WERI-Rb-1 (cell line): Measurements from ENCODE around the gene PHPT1.
A peak's percentile ranks its signal among the peaks of the same experiment; 100 is the strongest.

Experiments used
- DNase-seq: peaks from one replicate; pipeline ENCODE4 v3.0.0-alpha.2; 2020
- H3K27ac ChIP-seq: fragments of 250-450 bp; sonication (Bioruptor Pico); 2 replicates; pipeline ENCODE4 v1.5.1; 2020; ENCODE audit warnings: mild to moderate bottlenecking, moderate library complexity
- H3K27me3 ChIP-seq: fragments of 250-450 bp; sonication (Bioruptor Pico); 2 replicates; pipeline ENCODE4 v1.5.1; 2021; ENCODE audit warnings: mild to moderate bottlenecking, low read depth, moderate library complexity; ENCODE audit not compliant: insufficient read depth, severe bottlenecking
- H3K36me3 ChIP-seq: fragments of 250-450 bp; sonication (Bioruptor Pico); 2 replicates; pipeline ENCODE4 v1.5.1; 2020; ENCODE audit warnings: mild to moderate bottlenecking, moderate library complexity
- H3K4me3 ChIP-seq: 2 replicates; pipeline ENCODE4 v1.5.1; 2011; ENCODE audit warnings: low read depth, mild to moderate bottlenecking, control low read depth, low read length
- H3K9me3 ChIP-seq: fragments of 250-450 bp; sonication (Bioruptor Pico); 2 replicates; pipeline ENCODE4 v1.5.1; 2021; ENCODE audit warnings: mild to moderate bottlenecking, moderate library complexity; ENCODE audit not compliant: severe bottlenecking
- TF ChIP-seq, protein P1 (sequence below): IDR thresholded peaks from 2 replicates; pipeline ENCODE4 v1.5.1; 2011; ENCODE audit warnings: low read depth, mild to moderate bottlenecking, control low read depth, inconsistent platforms, low read length

The PHPT1 gene

DNA sequence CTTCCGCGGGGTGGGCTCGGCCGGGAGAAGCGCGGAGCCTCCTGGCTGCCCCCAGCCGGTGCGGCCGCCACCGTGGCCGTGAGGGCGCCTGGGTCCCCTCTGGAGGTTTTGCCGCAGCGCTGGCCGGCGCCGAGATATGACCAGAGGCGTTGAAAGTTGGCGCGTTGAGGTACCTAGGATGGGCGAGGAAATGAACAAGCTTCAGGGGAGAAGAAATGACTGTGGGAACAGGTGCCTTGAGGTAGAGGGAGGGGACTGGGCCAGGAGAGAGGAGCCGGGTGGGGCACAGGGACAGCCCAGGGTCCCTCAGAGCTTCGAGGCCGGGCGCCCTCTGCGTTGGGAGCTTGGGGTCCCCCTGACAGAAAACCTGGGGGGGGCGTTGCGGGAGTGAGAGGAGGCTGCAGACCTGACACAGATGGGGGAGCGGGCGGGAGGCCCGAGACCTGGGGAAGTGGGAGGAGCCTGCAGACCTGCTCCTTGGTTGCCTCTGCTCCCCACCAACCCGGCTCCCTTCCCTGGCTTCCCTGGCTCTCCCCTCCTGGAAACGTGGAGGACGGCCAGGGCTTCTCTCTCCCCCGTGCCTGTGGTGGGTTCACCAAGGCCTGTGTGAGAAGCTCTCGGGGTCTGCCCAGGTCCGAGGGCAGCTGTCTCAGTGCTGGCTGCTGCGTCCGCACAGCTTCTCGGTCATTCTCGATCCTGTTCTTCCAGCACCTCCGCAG, 27.2 kb upstream of the PHPT1 start:
- H3K36me3 ChIP-seq: peaks cover 42% of the 10 kb centered on the region
- no peak overlapping the region for H3K4me3 ChIP-seq
- H3K27me3 ChIP-seq: no peaks in the 10 kb centered on the region
- TF ChIP-seq, protein P1, sequence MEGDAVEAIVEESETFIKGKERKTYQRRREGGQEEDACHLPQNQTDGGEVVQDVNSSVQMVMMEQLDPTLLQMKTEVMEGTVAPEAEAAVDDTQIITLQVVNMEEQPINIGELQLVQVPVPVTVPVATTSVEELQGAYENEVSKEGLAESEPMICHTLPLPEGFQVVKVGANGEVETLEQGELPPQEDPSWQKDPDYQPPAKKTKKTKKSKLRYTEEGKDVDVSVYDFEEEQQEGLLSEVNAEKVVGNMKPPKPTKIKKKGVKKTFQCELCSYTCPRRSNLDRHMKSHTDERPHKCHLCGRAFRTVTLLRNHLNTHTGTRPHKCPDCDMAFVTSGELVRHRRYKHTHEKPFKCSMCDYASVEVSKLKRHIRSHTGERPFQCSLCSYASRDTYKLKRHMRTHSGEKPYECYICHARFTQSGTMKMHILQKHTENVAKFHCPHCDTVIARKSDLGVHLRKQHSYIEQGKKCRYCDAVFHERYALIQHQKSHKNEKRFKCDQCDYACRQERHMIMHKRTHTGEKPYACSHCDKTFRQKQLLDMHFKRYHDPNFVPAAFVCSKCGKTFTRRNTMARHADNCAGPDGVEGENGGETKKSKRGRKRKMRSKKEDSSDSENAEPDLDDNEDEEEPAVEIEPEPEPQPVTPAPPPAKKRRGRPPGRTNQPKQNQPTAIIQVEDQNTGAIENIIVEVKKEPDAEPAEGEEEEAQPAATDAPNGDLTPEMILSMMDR: no peak
- no peaks in the 10 kb centered on the region for H3K9me3 ChIP-seq
- H3K27ac ChIP-seq: no peak overlapping the region
- DNase-seq: no peak

DNA sequence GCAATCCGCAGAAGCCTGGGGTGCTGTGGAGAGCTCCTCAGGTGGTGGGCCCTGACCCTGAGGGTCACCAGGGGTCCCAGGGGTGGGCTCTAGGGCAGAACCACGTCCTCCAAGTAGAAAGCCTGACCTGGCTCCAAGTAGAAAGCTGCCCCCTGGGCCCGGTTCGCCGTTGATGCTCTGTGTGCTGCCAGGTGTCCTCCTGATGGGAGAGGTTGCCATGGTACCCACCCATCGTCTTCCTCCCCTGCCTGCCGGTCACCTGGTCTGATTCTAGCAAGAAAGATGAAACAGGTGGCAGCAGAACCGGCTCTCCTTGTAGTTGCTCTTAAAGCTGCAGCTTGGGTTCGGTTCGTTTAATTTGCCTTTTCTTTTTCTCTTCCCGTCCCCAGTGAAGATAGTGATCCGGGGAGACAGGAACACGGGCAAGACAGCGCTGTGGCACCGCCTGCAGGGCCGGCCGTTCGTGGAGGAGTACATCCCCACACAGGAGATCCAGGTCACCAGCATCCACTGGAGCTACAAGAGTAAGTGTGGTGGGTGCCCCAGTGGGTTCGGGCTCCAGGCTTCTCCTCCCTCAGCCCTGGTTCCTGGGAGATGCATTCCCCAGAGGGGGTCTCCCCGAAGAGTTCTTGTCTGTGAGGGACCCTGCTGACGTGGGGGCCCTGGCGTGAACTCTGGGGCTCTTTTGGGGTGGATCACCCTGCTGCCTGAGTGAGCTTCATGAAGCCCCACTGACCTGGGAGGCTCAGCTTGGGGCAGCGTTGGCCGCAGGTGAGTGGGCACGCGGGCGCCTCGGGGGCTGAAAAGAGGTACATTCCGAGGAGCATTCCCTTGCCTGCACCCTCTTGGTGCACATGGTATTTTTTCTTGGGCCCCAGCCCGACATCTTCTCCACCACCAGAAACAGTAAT, 25.8 kb upstream of the PHPT1 start:
- TF ChIP-seq, protein P1: no peak
- Histone ChIP-seq H3K36me3 (peaks cover 53% of the 10 kb centered on the region), H3K27ac (no peak overlapping the region), H3K9me3 (no peaks in the 10 kb centered on the region), H3K27me3 (no peaks in the 10 kb centered on the region), H3K4me3 (no peak overlapping the region)
- no peak for DNase-seq

DNA sequence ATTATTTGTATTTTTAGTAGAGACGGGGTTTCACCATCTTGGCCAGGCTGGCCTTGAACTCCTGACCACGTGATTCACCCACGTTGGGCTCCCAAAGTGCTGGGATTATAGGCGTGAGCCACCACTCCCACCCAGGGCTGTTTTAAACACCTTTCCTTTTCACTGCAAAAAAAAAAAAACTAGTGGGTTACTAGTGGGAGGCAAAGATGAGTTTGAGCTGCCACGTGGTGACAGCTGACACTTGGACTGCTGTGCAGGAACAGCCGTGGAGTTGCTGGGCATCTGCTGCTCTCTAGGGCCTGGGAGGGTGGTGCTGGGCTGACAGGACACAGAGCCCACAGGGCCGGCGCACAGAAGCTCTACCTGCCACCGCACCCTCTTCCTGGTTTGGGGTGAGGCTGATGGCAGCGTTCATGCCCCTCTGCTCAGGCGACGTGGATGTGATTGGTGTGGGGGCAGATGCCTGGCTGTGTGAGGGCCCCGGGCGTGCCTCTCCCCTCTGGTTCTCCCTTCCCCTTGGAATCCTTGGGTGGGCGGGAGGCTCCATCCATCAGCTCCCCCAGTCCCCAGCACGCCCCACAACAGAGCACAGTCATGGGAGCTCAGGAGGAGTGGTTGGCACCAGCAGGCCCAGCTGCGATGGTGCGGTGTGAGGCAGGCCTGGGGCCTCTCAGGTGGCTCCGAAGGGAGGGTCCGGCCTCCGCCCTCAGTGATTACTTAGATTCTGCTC, 24.5 kb upstream of the PHPT1 start:
- H3K27ac ChIP-seq: no peak overlapping the region
- H3K4me3 ChIP-seq: no peak overlapping the region
- H3K27me3 ChIP-seq: no peaks in the 10 kb centered on the region
- peaks cover 66% of the 10 kb centered on the region for H3K36me3 ChIP-seq
- TF ChIP-seq, protein P1: no peak
- no peak for DNase-seq
- no peaks in the 10 kb centered on the region for H3K9me3 ChIP-seq

DNA sequence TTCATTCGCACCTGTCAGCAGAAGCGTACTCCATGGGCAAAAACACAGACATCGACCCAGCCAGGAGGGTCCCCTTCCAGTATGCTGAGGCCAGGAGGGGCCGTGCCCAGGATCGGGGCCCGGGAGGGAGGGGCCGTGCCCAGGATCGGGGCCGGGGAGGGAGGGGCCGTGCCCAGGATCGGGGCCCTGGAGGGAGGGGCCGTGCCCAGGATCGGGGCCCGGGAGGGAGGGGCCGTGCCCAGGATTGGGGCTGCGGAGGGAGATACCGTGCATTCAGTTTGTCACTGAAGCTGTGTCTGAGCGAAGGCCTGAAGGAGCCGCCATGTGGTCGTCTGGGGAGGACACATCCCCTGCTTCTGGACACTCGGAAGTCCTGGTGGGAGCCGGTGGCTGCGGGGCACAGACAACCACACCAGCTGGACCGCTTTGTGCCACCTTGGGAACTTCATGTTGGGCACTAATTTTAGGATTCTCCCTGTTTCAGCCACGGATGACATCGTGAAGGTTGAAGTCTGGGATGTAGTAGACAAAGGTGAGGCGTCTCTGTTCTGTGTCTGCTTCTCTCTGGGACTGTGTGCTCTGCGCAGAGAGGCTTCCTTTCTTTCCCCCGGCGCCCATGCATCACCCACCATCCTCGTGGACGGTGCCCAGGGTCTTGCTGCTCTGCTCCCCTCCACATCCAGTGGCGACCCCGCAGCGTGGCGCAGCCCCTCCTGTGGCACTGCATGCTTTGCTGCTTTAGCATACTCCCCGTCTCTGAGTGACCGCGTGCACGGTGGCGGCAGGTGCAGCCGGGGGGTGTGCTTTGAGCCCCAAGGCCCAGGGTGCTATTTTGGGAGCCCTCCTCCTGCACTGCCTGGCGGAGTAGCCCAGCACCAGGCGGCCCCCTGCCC, 23.7 kb upstream of the PHPT1 start:
- H3K9me3 ChIP-seq: no peaks in the 10 kb centered on the region
- no peak overlapping the region for H3K27ac ChIP-seq
- H3K36me3 ChIP-seq: peaks cover 74% of the 10 kb centered on the region
- no peak overlapping the region for H3K4me3 ChIP-seq
- TF ChIP-seq, protein P1: peak; percentile 17; the same call in 1 of the 2 replicates
- no peaks in the 10 kb centered on the region for H3K27me3 ChIP-seq
- DNase-seq: no peak

DNA sequence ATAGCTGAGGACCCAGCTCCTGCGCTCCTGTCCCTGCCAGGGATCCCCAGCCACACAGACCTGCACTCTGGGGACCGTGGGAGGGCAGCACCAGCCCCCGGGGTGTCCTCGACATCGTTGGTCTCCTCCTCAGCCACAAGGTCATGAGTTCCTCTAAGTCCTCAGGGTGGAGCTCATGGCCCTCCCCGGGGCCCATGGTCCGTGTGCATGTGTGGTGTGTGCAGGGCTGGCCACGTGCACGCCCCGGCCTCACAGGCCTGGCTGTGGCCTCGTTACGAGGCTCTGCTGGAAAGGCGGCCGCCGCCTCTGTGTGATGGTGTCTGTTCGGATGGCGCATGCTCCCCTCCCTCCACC, 23.0 kb upstream of the PHPT1 start:
- TF ChIP-seq, protein P1: no peak
- Histone ChIP-seq H3K4me3 (no peak overlapping the region), H3K27ac (no peak overlapping the region), H3K9me3 (no peaks in the 10 kb centered on the region), H3K36me3 (peaks cover 75% of the 10 kb centered on the region), H3K27me3 (no peaks in the 10 kb centered on the region)
- no peak for DNase-seq
